Activated naive CD4-positive, alpha-beta T cell treated with anti-CD3 and anti-CD28 coated beads, Interleukin-2, amount 10 ng/mL, durations not matched to agents 5 hours and 36 hours (primary cell): Measurements from ENCODE around the gene SLC27A6. TPM values are rescaled to one million over a fixed set of nuclear protein-coding genes. Genes with fewer than 3 reads are reported as not detected.

Experiments
- total RNA-seq, 2 experiments: library from RNA; stranded (reverse); gene quantifications; one replicate each; pipeline ENCODE4 v1.2.3, GENCODE V29; 2021

SLC27A6 gene
- total RNA-seq: not detected

GRCh38 chr5:128965011-128965637 is at the start of gene SLC27A6:
TSS of gene SLC27A6 (plus strand) at chr5:128965488. CDS start at chr5:128966138, 650 bp downstream.

Other genes starting within 250 kb of the SLC27A6 start
- 10 to 100 TPM; 13.6 to 14.7 TPM for gene ISOC1, start 129.3 kb downstream of the SLC27A6 start, total RNA-seq